Prostate gland (tissue), 2 donors: ENCODE results near the gene OLFML1. TPM values are rescaled to one million over a fixed set of nuclear protein-coding genes. Genes with fewer than 3 reads are reported as not detected.

Experiments
- DNase-seq: peaks from one replicate; pipeline ENCODE4 v3.0.0-alpha.2; 2019; ENCODE audit warnings: low spot score
- H3K27ac ChIP-seq, 2 donors: fragments of 200-600 bp; sonication (generic); 2 replicates each; pipeline ENCODE4 v1.5.1; 2017 to 2019
- H3K27me3 ChIP-seq: fragments of 200-600 bp; sonication (generic); replicated peaks from 2 replicates; pipeline ENCODE4 v1.5.1; 2019; ENCODE audit not compliant: insufficient read depth
- H3K36me3 ChIP-seq, 2 donors: fragments of 200-600 bp; sonication (generic); 1 replicate in 1 of 2; 2 replicates in 1 of 2; pipeline versions ENCODE4 v1.5.1 to v1.8.1; 2017 to 2019
- H3K4me1 ChIP-seq: fragments of 200-600 bp; sonication (generic); replicated peaks from 2 replicates; pipeline ENCODE4 v1.5.1; 2019
- H3K4me3 ChIP-seq, 2 donors: fragments of 200-600 bp; sonication (generic); 2 replicates each; pipeline ENCODE4 v1.5.1; 2017 to 2019
- H3K9me3 ChIP-seq: fragments of 200-600 bp; sonication (generic); 2 replicates; pipeline ENCODE4 v1.5.1; 2017
- CTCF ChIP-seq, 4 experiments: fragments of 200-600 bp in 2 of 4; fragments of 450-650 bp in 2 of 4; sonication (generic) in 2 of 4; IDR thresholded peaks; 1 replicate in 3 of 4; 2 replicates in 1 of 4; pipeline ENCODE4 v1.5.1; 2016 to 2019; ENCODE audit warnings: antibody characterized with exemption in 4 of 4, mild to moderate bottlenecking in 2 of 4, moderate library complexity in 2 of 4
- POLR2A ChIP-seq: fragments of 450-650 bp; IDR thresholded peaks from one replicate; pipeline ENCODE4 v1.6.1; 2016; ENCODE audit warnings: antibody characterized with exemption, mild to moderate bottlenecking
- POLR2AphosphoS5 ChIP-seq: sonication (generic); formaldehyde crosslinking; IDR thresholded peaks from one replicate; pipeline ENCODE4 v1.6.1; 2017; ENCODE audit warnings: antibody characterized with exemption
- WGBS: methylation state at CpG from one replicate; pipeline ENCODE4 v1.1.5; 2018; 5-methylcytosine and 5-hydroxymethylcytosine counted together
- intact Hi-C: fragments of 100-400 bp; cut with DNase I; formaldehyde crosslinking; loops from one replicate; pipeline ENCODE4 v1.14.2; 2022
- total RNA-seq, 2 donors: library from RNA; depleted of rRNA; stranded (reverse); fragments of >200 nt; gene quantifications; one replicate each; pipeline ENCODE4 v1.1.0, GENCODE V29; 2016

The OLFML1 gene
- total RNA-seq, 2 donors from 2014 or later: 3.5 to 4.4 TPM

GRCh38 chr11:7544021-7544420 is 58.7 kb downstream of the OLFML1 start:
- 97% methylated on average over 3 of the region's 3 CpGs for WGBS
- H3K27me3 ChIP-seq: no peaks in the 10 kb centered on the region
- intact Hi-C loops: no loop called here
- H3K4me3 ChIP-seq: no peak overlapping the region
- TF ChIP-seq POLR2A (no peak), POLR2AphosphoS5 (no peak), CTCF (IDR thresholded peaks at IDR 0.05) (no peak)
- peaks cover 6% of the 10 kb centered on the region for H3K4me1 ChIP-seq
- H3K9me3 ChIP-seq: no peaks in the 10 kb centered on the region
- H3K27ac ChIP-seq: no peak overlapping the region
- no peaks in the 10 kb centered on the region for H3K36me3 ChIP-seq
- DNase-seq: no peak

GRCh38 chr11:7545611-7546010 is 60.3 kb downstream of the OLFML1 start:
- no peak for TF ChIP-seq POLR2A
- TF ChIP-seq POLR2AphosphoS5: no peak
- no peak for TF ChIP-seq CTCF (IDR thresholded peaks at IDR 0.05)
- intact Hi-C loops: no loop called here
- no peaks in the 10 kb centered on the region for H3K9me3 ChIP-seq

GRCh38 chr11:7546324-7546791 is 61.1 kb downstream of the OLFML1 start:
- Histone ChIP-seq H3K9me3 (no peaks in the 10 kb centered on the region), H3K27me3 (no peaks in the 10 kb centered on the region), H3K36me3 (no peaks in the 10 kb centered on the region), H3K4me3 (no peak overlapping the region), H3K27ac (no peak overlapping the region), H3K4me1 (no peaks in the 10 kb centered on the region)
- DNase-seq: peak; percentile 62
- WGBS: 48% methylated on average over 3 of the region's 3 CpGs
- intact Hi-C loops: no loop called here
- TF ChIP-seq CTCF (IDR thresholded peaks at IDR 0.05): no peak
- TF ChIP-seq POLR2A: no peak
- peak; percentile 34 for TF ChIP-seq POLR2AphosphoS5

More at GRCh38 chr11:7545611-7546010, 60.3 kb downstream of the OLFML1 start:
- DNase-seq: no peak
- no peaks in the 10 kb centered on the region for H3K4me1 ChIP-seq
- no peaks in the 10 kb centered on the region for H3K36me3 ChIP-seq
- H3K27ac ChIP-seq: peak overlapping the region in 1 of 2 donors; percentile 9
- 89% methylated on average over 4 of the region's 4 CpGs for WGBS
- H3K4me3 ChIP-seq: no peak overlapping the region
- no peaks in the 10 kb centered on the region for H3K27me3 ChIP-seq

- H3K27me3 ChIP-seq: no peaks in the 10 kb centered on the region
- no peak overlapping the region for H3K27ac ChIP-seq
- no peak overlapping the region for H3K4me3 ChIP-seq
- H3K36me3 ChIP-seq: no peaks in the 10 kb centered on the region
- H3K9me3 ChIP-seq: no peaks in the 10 kb centered on the region
- 90% methylated on average over 4 of the region's 4 CpGs for WGBS
- intact Hi-C loops: no loop called here
- no peak for TF ChIP-seq POLR2AphosphoS5
- TF ChIP-seq CTCF (IDR thresholded peaks at IDR 0.05): no peak
- no peak for TF ChIP-seq POLR2A
- no peaks in the 10 kb centered on the region for H3K4me1 ChIP-seq
- no peak for DNase-seq
Observed at GRCh38 chr11:7547687-7548086, 62.4 kb downstream of the OLFML1 start.

- no peak for DNase-seq
- H3K4me1 ChIP-seq: no peaks in the 10 kb centered on the region
- no peaks in the 10 kb centered on the region for H3K9me3 ChIP-seq
- peak in 1 of 4 experiments; percentile 39 for TF ChIP-seq CTCF (IDR thresholded peaks at IDR 0.05)
- TF ChIP-seq POLR2A: no peak
- no peak for TF ChIP-seq POLR2AphosphoS5
- no peak overlapping the region for H3K4me3 ChIP-seq
- intact Hi-C loops: no loop called here
- 85% methylated on average over 7 of the region's 7 CpGs for WGBS
- no peaks in the 10 kb centered on the region for H3K27me3 ChIP-seq
- no peak overlapping the region for H3K27ac ChIP-seq
- no peaks in the 10 kb centered on the region for H3K36me3 ChIP-seq
Observed at GRCh38 chr11:7548659-7549274, 63.5 kb downstream of the OLFML1 start.
